Hematopoietic multipotent progenitor cell treated with erythropoietin and hydrocortisone succinate and interleukin-3 and kit ligand, for 8 days (in vitro differentiated cells): ENCODE measurements around the gene CIB4.

ENCODE experiments used
- DNase-seq: peaks from one replicate; pipeline ENCODE4 v3.0.0-alpha.2; 2015

Gene CIB4

GRCh38 chr2:26563686-26564085, 77.5 kb downstream of the CIB4 start:
- DNase-seq, result no peak

- DNase-seq, result no peak
These were observed 78.1 kb downstream of the CIB4 start for GRCh38 chr2:26562811-26563645.

GRCh38 chr2:26561918-26562810, 79.0 kb downstream of the CIB4 start:
- peak; percentile 7 for DNase-seq

- no peak for DNase-seq
These were observed 79.8 kb downstream of the CIB4 start for GRCh38 chr2:26561376-26561775.

GRCh38 chr2:26560892-26561291, 80.3 kb downstream of the CIB4 start:
- no peak for DNase-seq

GRCh38 chr2:26559556-26559955, 81.6 kb downstream of the CIB4 start:
- no peak for DNase-seq

GRCh38 chr2:26559044-26559405, 82.1 kb downstream of the CIB4 start:
- DNase-seq, result no peak

- no peak for DNase-seq
These were observed 82.7 kb downstream of the CIB4 start for GRCh38 chr2:26558271-26559043.

- no peak for DNase-seq
These were observed 83.8 kb downstream of the CIB4 start for GRCh38 chr2:26557244-26557925.

GRCh38 chr2:26556309-26557243, 84.6 kb downstream of the CIB4 start:
- no peak for DNase-seq

- peak; percentile 12 for DNase-seq
These were observed 85.7 kb downstream of the CIB4 start for GRCh38 chr2:26555246-26556133.

- DNase-seq, result no peak
These were observed 88.4 kb downstream of the CIB4 start for GRCh38 chr2:26552641-26553374.

GRCh38 chr2:26550276-26551015, 90.7 kb downstream of the CIB4 start:
- no peak for DNase-seq

- DNase-seq, result no peak
These were observed 98.3 kb downstream of the CIB4 start for GRCh38 chr2:26542676-26543505.

GRCh38 chr2:26542194-26542455, 99.0 kb downstream of the CIB4 start:
- no peak for DNase-seq

GRCh38 chr2:26541401-26542193, 99.6 kb downstream of the CIB4 start:
- no peak for DNase-seq

- DNase-seq, result no peak
These were observed 100.2 kb downstream of the CIB4 start for GRCh38 chr2:26540961-26541360.
